Measurements from ENCODE around the gene IL12RB1.

Gene IL12RB1

DNA sequence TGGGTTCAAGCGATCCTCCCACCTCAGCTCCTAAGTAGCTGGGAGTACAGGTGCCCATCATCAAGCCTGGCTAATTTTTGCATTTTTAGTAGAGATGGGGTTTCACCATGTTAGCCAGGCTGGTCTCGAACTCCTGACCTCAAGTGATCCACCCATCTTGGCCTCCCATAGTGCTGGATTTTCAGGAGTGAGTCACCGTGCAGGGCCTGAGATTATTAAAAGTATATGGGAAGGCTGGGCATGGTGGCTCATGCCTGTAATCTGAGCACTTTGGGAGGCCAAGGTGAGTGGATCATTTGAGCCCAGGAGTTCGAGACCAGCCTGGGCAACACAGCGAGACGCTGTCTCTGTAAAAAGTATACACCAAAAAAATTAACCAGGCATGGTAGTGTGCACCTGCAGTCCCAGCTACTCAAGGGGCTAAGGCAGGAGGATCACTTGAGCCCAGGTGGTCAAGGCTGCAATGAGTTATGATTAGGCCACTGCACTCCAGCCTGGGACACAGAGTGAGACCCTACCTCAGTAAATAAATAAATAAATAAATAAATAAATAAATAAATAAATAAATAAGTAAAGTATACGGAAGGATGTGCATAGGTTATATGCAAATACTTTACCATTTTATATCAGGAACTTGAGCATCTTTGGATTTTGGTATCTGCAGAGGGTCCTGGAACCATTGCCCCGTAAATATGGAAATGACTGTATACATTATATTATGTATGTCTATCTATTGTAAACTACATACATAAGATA, 854 bp downstream of the IL12RB1 start:
- DNase-seq = no peak

DNA sequence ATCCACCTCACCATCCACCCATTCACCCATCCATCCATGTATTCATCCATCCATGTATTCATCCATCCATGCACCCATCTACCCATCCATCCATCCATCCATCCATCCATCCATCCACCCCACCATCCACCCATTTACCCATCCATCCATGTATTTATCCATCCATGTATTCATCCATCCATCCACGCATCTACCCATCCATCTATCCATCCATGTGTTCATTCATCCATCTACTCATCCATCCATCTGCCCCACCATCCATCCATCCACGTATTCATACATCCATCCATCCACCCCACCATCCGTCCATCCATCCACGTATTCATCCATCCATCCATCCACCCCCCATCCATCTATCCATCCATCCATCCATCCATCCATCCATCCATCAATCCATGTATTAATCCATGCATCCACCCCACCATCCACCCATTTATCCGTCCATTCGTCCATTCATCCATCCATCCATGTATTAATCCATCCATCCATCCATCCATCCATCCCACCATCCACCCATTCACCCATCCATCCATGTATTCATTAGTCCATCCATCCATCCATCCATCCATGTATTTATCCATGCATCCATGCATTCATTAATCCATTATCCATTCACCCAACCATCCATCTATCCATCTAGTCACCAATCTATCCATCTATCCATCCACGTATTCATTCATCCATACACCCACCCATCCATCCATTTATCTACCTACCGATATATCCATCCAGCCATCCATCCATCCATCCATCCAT, 2.6 kb downstream of the IL12RB1 start:
- no peak for DNase-seq

DNA sequence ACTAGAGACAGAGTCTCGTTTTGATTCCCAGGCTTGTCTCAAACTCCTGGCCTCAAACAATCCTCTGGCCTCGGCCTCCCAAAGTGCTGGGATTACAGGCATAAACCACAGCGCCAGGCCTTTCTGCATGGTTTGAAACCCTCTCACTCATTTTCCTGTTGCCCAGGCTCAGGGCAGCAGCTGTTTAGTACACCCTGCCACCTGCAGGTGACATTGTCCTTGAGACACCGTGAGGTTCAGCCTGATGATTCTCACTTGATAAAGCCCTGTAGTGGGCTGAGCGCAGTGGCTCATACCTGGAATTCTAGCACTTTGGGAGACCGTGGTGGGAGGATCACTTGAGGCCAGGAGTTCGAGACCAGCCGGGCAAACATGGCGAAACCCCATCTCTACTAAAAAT, 12.5 kb downstream of the IL12RB1 start:
- no peak for DNase-seq

DNA sequence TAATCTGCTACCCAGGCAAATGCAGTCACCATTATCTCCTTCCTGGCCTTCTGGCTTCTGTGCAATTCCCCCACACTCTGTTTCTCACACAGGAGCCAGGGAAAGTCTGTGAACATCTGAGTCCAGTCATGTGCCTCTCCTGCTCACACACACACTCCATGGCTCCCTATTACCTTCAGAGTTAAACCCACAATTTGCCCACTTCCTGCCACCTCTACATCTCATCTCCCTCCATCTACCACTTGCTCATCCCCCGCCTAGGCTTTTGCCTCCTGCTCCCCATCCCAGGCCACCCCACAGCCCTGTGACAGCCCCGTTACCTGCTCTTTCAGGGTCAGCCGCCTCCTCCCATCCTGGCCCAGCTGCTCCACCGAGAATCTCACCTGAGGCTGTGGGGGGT, 13.5 kb downstream of the IL12RB1 start:
- DNase-seq = no peak

DNA sequence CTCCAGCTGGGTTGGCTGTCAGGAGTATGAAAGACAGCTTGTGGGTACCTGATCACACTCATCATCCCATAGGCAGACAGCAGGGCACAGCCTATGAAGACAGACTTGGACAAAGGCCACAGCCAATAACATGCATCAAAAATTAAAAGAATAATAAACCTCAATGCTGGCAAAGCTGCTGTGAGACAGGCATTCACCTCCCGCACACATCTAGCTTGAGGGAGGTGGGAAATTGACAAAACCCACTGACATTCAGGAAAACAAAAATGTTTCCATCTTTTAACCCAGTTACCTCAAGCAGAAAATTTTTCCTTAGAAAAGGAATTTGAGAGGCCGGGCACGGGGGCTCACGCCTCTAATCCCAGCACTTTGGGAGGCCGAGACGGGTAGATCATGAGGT, 14.4 kb downstream of the IL12RB1 start:
- DNase-seq = no peak

DNA sequence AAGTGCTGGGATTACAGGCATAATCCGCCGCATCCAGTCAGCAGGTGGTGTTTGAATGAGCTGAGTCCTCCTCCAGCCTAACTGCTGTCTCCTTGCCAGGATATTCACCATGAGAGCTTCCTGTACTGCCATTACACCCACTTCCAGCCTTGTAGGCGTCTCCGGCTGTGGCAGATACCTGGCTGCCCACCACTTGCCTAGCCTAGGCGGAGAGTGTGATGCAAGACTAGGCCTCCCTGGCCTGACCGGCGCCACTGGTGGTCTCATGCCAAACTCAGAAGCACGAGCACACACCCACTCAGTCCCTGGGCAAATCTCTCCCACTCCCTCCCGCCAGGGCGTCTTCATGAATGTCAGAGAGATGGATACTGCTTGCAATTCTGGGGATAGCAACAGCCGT, 16.6 kb downstream of the IL12RB1 start:
- no peak for DNase-seq

DNA sequence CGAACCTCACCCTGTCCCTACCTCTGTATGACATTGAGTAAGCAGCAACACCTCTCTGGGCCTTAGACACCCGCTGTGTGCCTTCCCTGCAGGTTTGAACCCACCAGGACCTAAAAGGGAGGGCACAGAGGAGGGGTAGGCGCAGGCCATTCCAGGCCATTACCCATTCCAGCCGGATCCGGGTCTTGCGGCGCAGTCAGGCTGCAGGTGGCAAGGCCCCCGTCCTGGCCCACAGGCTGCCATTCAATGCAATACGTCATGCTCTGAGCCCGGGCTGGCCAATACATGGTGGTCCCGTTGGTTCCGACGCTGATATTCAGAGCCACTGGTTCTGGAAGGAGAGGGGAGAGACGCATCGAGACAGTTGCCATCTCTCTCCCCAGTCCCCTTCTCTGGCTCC, 17.4 kb downstream of the IL12RB1 start:
- DNase-seq = no peak

DNA sequence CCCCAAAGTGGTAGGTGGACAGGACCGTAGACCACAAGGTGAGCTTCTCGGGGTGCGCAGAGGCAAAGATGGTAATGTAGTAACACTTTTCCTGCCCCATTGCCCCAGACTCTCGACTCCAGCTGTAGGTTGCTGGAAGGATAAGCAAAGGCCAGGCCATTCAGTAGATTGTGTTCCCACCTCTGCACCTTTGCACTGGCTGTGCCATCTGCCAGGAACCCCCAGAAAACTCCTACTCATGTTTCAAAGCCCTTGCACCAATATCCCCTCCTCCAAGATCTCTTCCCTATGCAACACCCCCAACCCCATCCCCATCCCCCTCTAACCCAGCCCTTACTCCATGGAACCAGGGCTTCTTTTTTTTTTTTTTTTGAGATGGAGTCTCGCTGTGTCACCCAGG, 18.3 kb downstream of the IL12RB1 start:
- DNase-seq = no peak

DNA sequence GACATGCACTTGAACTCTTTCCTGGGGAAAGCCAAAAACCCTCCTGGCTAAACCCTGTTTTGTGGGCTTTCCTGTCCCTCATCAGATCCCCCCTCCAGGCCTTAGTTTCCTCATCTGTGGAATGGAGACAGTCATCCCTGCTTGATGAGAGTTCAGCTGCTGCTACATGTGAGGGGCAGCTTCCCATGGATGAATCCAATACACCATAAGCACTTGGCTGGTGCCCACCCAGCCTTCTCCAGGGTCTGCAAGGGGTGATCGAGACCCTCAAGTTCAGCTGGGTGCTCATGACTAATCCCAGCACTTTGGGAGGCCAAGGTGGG, 21.6 kb downstream of the IL12RB1 start:
- DNase-seq = no peak

DNA sequence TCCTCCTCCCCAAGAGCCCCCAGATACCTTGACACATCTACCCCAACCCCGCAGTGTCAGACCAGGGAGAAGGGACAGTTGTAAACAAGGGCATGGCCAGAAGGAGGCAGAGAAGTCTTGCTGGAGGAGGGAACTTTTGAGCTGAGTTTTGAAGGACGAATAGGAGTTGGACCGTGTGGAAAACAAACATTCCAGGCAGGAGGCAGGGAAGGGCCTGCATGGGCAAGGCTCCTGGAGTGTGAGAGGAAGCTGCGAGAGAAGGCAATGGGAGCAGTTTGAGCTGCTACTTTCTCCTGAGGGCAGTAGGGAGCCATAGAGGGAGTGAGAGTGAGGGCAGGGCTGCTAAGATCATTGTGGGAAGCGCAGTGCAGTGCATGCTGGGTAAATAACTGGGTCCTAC, 23.3 kb downstream of the IL12RB1 start:
- DNase-seq = peak in 1 of 2 donors; percentile 22

DNA sequence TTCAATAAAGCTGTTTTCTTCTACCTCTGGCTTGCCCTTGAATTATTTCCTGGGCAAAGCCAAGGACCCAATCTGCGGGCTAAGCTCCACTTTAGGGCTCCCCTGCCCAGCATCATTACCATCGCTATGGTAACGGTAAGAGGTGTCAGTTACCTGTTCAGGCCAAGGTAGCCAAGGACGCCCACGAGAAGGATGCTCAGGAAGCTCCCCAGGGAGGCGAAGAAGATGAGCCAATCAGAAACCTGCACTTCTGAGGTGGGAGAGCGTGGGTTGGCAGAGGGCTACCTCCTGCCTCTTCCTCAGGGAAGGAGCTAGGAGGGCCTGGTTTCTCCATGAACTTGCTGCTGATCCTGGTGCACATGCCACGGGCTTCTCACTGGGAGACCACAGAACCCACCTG, 24.7 kb downstream of the IL12RB1 start:
- DNase-seq = no peak

DNA sequence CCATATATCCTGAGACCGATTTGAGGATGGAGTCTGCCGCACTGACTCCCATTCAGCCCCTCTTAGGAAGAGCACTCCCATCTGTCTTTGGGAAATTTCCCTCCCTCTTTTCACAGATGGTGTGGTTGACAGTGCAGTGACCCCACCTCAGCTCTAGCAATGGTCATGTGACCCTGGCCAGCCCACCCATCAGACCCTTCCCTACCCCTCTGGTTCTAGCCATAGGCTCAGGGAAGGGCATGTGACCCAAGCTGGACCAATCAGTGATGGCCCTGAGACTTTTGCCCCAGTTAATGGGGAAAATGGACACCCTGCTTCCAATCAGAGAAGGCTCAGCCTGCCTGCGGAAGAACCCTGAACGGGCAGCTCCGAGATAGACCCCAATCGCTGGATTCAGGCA, 26.3 kb downstream of the IL12RB1 start:
- no peak for DNase-seq

DNA sequence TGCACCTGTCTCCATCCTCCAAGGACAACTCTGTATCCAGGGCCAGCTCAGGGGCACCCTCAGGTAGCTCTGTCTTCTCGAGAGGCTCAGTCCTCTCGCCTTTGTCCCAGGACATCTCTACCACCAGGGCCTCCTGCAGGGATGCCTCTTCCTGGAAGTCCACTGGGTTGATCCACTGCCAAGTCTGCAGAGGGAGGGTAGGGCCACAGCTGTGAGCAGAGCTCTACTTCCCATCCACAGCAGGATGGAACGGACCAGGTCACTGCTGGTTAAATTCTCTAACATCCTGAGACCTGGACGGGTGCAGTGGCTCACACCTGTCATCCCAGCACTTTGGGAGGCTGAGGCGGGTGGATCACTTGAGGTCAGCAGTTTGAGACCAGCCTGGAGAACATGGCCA, 26.8 kb downstream of the IL12RB1 start:
- no peak for DNase-seq

DNA sequence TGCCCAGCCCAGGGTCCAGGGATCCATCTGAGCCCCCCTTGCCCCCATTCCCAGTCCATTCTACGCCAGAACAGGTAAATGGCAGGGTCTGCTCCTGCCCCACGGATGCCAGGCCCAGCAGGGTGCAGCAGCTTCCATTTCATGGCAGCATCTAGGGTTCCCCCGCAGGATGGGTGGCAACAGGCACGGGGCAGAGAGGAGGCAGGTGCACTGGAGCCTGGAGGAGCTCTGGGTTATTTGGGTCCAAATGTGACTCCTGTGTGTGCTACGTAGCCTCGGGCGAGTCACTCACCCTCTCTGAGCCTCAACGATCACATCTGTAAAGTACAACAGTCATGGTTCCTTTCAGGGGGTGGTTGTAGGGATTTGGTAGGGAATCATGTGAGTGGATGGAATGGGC, 27.4 kb downstream of the IL12RB1 start:
- DNase-seq = no peak

DNA sequence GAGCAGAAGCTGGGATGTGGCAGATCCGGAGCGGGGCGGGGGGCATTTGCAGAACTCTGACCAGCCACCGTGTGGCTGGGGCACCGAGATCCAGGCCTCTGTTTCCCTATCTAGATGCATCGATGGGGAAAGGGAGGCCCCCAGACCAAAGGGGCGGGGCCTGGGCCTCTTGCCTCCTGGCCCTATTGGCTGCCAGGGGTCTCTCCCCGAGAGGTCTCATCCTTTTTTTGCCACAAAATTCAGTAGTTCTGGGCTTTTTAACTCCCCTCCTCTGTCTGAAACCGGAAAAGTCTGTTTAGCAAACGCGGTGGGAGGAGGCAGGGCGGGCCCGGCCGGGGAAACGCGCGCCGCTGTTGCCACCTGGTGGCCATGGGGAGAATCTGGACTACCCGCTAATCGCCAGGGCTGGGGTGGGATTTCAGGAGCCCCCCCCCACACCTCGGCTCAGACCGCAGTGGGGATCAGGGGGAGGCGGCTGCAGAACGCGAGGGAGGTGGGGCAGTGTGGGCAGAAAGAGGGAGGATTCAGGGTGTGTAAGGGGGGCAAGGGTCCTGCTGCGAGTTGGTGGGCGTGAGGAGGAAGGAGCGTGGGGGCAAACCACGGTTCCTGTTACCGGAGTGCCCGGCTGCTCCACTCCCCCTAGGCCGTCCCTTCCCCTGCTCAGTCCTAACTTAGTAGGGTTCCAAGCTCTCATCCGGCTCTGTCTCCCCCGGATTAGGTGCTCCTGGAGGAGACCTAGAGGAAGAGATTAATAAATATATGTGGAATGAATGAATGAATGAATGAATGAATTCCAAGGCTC, 28.3 kb downstream of the IL12RB1 start:
- peak; percentile 71 to 73 for DNase-seq

DNA sequence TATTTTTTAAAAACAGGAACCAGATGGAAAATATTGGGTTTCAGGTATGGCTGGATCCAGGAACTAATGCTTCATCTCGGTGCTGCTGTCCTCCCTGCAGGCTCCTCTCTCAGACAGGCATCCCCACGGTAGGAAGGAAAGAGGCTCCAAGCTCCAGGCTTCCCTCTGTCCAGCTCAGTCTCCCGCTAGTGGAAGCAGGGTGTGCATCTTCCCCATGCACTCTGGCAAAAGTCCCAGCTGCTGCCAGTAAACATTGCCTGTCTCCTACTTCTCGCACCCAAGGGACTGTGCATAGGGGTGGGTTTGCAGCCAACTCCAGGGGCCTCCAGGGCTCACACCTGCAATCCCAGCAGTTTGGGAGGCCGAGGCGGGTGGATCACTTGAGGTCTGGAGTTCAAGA, 29.2 kb downstream of the IL12RB1 start:
- no peak for DNase-seq

DNA sequence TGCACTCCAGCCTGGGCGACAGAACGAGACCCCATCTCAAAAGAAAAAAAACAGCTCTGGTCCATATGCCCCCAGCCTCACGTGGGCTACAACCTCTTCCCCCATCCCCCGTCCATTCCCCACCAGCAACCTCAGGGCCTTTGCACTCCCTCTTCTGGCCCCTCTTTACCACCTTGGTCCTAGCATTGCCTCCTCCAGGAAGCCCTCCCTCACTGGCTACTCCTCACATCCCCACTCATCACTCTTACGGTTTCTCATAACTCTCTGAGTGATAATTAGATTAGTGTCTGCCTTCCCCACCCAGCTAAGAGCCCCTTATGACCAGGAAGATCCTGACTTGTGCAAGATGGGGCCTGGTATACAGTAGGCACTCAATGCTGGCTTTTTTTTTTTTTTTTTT, 30.8 kb downstream of the IL12RB1 start:
- no peak for DNase-seq

DNA sequence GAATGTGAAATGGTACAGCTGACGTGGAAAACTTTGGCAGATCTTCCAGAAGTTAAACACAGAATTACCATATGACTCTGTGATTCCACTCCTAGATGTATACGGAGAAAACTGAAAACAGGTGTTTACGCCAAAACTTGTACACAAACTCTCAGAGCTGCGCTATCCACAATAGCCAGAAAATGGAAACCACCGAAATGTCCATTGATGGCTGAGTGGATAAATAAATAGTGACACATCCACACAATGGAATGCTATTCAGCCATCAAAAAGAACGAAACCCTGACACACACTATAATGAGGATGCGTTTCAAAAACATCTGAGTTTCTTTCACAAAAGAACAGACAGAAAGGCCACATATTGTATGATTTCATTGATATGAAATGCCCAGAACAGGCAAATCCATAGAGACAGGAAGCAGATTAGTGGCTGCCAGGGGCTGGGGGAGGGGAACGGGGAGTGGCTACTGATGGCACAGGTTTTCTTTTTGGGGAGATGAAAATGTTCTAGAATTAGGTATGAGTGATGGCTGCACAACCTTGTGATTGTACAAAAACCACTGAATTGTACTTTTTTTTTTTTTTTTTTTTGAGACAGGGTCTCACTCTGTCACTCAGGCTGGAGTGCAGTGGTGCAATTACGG, 33.0 kb downstream of the IL12RB1 start:
- DNase-seq = no peak

DNA sequence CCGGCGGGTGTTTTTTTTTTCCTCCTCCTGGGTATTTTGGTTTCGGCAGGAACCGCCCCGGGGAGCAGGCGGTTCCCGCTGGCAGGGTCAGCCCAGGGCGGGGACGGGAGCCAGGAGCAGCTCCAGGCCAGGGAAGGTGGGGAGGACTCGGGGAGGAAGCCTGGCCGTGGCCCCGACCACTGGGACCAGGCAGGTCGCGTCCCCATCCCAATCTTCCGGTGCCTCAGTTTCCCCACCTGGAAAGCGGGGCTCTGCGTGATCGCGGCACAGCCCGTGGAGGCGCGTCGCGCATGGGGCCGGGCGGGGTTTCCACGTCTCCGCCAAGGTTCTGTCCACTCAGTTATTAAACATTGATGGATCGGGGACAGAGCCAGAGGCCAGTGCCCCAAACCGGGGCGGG, 34.8 kb downstream of the IL12RB1 start:
- no peak for DNase-seq

DNA sequence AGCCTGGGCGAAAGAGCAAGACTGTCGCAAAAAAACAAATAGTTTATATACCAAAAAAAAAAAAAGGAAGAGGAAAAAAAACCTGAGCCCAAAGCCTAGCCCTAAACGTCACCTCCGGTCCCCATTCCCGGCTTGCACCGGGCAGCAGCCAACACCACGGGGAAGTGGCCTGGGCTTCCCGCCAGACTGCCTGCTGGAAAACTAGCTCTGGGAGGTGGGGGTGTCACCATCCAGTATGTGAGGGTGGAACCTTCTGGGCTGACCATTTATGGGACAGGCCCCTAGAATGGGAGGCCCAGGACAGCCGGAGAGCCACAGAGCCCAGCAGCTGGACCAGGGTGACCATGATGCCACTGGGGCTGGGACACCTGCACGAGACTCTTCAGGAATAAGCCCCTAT, 37.3 kb downstream of the IL12RB1 start:
- DNase-seq = peak; percentile 37 to 51

DNA sequence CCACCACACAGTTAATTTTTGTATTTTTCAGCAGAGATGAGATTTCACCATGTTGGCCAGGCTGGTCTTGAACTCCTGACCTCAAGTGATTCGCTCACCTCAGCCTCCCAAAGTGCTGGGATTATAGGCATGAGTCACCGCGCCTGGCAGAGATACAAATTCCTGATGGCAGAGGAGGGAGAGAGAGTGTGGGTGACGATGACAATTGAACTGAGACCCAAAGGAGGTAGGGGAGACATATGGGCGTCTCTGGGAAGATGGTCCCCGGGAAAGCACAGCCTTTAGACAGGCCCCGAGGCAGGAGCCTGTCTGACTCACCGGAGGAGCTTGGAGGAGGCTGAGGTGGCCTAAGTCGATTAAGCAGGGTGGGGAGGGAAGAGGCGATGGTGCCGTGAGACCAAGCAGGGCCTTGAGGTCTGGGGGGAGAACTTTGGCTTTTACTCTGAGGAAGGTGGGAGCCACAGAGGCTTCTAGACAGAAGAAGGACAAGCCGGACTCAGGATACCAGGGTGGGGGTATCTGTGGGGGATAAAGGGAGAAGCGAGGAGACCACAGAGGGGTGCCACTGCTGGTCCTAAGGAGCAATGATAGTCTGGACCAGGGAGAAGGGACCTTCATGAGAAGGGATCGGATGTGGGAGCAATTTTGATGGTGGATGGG, 40.5 kb downstream of the IL12RB1 start:
- DNase-seq = no peak

DNA sequence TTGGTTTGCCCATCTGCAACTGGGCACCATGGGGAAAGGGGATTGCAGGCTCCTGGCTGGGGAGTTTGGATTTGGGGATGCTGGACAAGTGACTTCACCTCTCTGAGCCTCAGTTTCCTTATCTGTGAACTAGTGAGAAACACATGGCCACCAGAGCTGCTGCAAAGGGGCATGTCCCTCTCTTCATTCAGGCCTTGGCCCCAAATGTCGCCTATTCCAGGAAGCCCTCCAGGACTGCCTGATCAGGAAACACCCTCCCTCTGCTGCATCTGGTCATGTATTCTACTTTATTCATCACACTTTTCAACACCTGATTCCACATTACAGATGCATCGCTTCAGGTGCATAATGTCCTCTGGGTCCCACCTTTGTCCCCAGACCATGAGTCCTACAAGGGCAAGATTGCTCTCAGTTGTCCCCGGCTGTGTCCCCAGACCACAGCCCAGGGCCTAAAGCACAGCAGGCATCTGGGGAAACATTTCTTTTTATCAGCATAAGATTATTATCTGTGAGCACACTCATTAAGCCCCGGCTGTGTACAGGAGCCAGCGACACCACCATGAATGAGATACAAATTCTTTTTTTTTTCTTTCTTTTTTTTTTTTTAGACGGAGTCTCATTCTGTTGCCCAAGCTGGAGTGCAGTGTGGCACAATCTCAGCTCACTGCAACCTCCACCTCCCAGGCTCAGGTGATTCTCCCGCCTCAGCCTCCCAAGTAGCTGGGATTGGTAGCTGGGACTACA, 41.3 kb downstream of the IL12RB1 start:
- no peak for DNase-seq

Measured in inflammatory macrophage (primary cell).